GM12878 (cell line): ENCODE data around the gene MCC. TPM values are rescaled to one million over a fixed set of nuclear protein-coding genes. Genes with fewer than 3 reads are reported as not detected.

Experiments
- ATAC-seq: fragments of 200-7000 bp; cut with Tn5 transposase; 3 replicates; pipeline ENCODE4 v1.9.1; 2020; ENCODE audit warnings: mild to moderate bottlenecking, moderate library complexity
- BruUV-seq: library from RNA; stranded (reverse); fragments of 400-500 nt; replicated peaks from 2 replicates; lab custom pipeline; 2021; lab: Mats Ljungman, UMichigan
- CTCF ChIA-PET: fragments of 300-600 bp; sonication (Branson Sonifier 250); formaldehyde crosslinking; extraction: SDS; loops from one replicate; lab custom pipeline; 2021; ENCODE audit warnings: inconsistent platforms; lab: Yijun Ruan, JAX
- POLR2A ChIA-PET: fragments of 350-600 bp; formaldehyde crosslinking; extraction: SDS; loops from one replicate; lab custom pipeline; 2021; ENCODE audit warnings: inconsistent platforms; lab: Charles Lee
- RAD21 ChIA-PET: fragments of 300-600 bp; sonication (Branson Sonifier 250); formaldehyde crosslinking; loops from one replicate; lab custom pipeline; 2023; ENCODE audit warnings: antibody characterized with exemption; ENCODE audit not compliant: unreplicated experiment; lab: Charles Lee
- SMC1A ChIA-PET: fragments of 300-600 bp; sonication (Branson Sonifier 250); formaldehyde crosslinking; loops from one replicate; lab custom pipeline; 2023; ENCODE audit not compliant: unreplicated experiment, uncharacterized antibody; lab: Charles Lee
- DNase-seq: peaks from one replicate; pipeline ENCODE4 v3.0.0-alpha.2; 2011; ENCODE audit warnings: low read depth, low spot score
- FAIRE-seq: peaks from 3 replicates; lab custom pipeline; 2011; peaks lifted over from hg19 to GRCh38; lab: Jason Lieb, UNC
- H2AFZ ChIP-seq: 2 replicates; pipeline ENCODE4 v1.6.0; 2011; ENCODE audit warnings: low read depth, low read length, control low read depth; ENCODE audit not compliant: control insufficient read depth
- H3K27ac ChIP-seq: 2 replicates; pipeline ENCODE4 v1.5.1; 2011; ENCODE audit warnings: control low read depth; ENCODE audit not compliant: control insufficient read depth, insufficient read depth
- H3K27me3 ChIP-seq, 2 experiments: replicated peaks in 1 of 2; 2 replicates each; pipeline versions ENCODE4 v1.6.0 to v1.6.1; 2011; ENCODE audit warnings: low read length in 1 of 2; ENCODE audit not compliant: control insufficient read depth in 2 of 2, insufficient read depth in 2 of 2
- H3K36me3 ChIP-seq, 2 experiments: 2 replicates each; pipeline ENCODE4 v1.5.1; 2011; ENCODE audit warnings: low read length in 1 of 2; ENCODE audit not compliant: control insufficient read depth in 2 of 2, insufficient read depth in 2 of 2
- H3K4me1 ChIP-seq: 2 replicates; pipeline ENCODE4 v1.6.1; 2011; ENCODE audit warnings: mild to moderate bottlenecking, low read length, moderate library complexity, mixed read lengths; ENCODE audit not compliant: control insufficient read depth, insufficient read depth
- H3K4me2 ChIP-seq: 2 replicates; pipeline ENCODE4 v1.6.0; 2011; ENCODE audit warnings: control low read depth; ENCODE audit not compliant: control insufficient read depth, insufficient read depth
- H3K4me3 ChIP-seq: fragments of 200-600 bp; sonication (generic); 2 replicates; pipeline ENCODE4 v1.5.1; 2016
- H3K79me2 ChIP-seq: 2 replicates; pipeline ENCODE4 v1.6.0; 2011; ENCODE audit warnings: low read length; ENCODE audit not compliant: control insufficient read depth, insufficient read depth
- H3K9ac ChIP-seq: 2 replicates; pipeline ENCODE4 v1.8.0; 2011; ENCODE audit warnings: low read length, control low read depth, mixed read lengths; ENCODE audit not compliant: control insufficient read depth, insufficient read depth
- H3K9me3 ChIP-seq: replicated peaks from 3 replicates; pipeline ENCODE4 v1.5.1; 2011; ENCODE audit warnings: mild to moderate bottlenecking, low read length; ENCODE audit not compliant: control insufficient read depth, insufficient read depth
- H4K20me1 ChIP-seq: 2 replicates; pipeline ENCODE4 v1.6.0; 2011; ENCODE audit not compliant: control insufficient read depth, insufficient read depth
- HDGF ChIP-seq: fragments of 450-650 bp; IDR thresholded peaks from 2 replicates; pipeline ENCODE4 v1.6.1; 2016; ENCODE audit warnings: antibody characterized with exemption
- TAF1 ChIP-seq: IDR thresholded peaks from 2 replicates; pipeline ENCODE4 v1.6.1; 2011; ENCODE audit warnings: mild to moderate bottlenecking, low read depth, low read length, borderline replicate concordance
- ZNF24 ChIP-seq: fragments of 450-650 bp; IDR thresholded peaks from 2 replicates; pipeline ENCODE4 v1.6.1; 2017; ENCODE audit warnings: antibody characterized with exemption, mild to moderate bottlenecking
- WGBS: methylation state at CpG from one replicate; pipeline ENCODE4 v1.1.6; 2016; ENCODE audit warnings: low lambda C conversion rate; ENCODE audit not compliant: insufficient replicate concordance, insufficient coverage; ENCODE audit errors: missing lambda C conversion rate; 5-methylcytosine and 5-hydroxymethylcytosine counted together
- in situ Hi-C: fragments of 300-500 bp; cut with MboI; formaldehyde crosslinking; loops from 9 replicates; pipeline ENCODE4 v1.14.3; 2018; ENCODE audit warnings: mixed read lengths
- intact Hi-C: fragments of 100-400 bp; cut with micrococcal nuclease; formaldehyde crosslinking; loops from one replicate; pipeline ENCODE4 v1.14.2; 2022; ENCODE audit not compliant: unreplicated experiment
- polyA plus RNA-seq, 11 experiments: library from polyadenylated mRNA; depleted of rRNA in 4 of 11; unstranded in 6 of 11; stranded (reverse) in 5 of 11; fragments of >200 nt; fragmentation: Nextera tagmentation in 4 of 11; fragmentation: Illumina TruSeq in 1 of 11; extraction: Ambion mirVana in 4 of 11; extraction: Trizol in 1 of 11; gene quantifications; 1 replicate in 1 of 11; 2 replicates in 10 of 11; pipeline versions ENCODE4 v1.2.1 to v1.2.3, GENCODE V29; 2011 to 2016; ENCODE audit warnings: inconsistent platforms in 2 of 11, missing spikeins in 2 of 11, low read depth in 1 of 11
- total RNA-seq, 4 experiments: library from RNA; depleted of rRNA in 3 of 4; stranded (reverse); fragments of >200 nt in 3 of 4; fragmentation: Illumina TruSeq in 1 of 4; extraction: Trizol in 1 of 4; gene quantifications; 2 replicates each; pipeline versions ENCODE4 v1.2.1 to v1.2.3, GENCODE V29; 2013 to 2021
- TF ChIP-seq, protein P1 (sequence below): fragments of 450-650 bp; formaldehyde crosslinking; IDR thresholded peaks from 2 replicates; pipeline ENCODE4 v1.5.0; 2022; ENCODE audit warnings: mild to moderate bottlenecking, missing genetic modification characterization
- TF ChIP-seq, protein P2 (sequence below): fragments of 450-650 bp; IDR thresholded peaks from 2 replicates; pipeline ENCODE4 v1.6.1; 2017; ENCODE audit warnings: mild to moderate bottlenecking, moderate library complexity
- TF ChIP-seq, protein P3 (sequence below): fragments of 450-650 bp; IDR thresholded peaks from 2 replicates; pipeline ENCODE4 v1.6.1; 2017; ENCODE audit warnings: borderline replicate concordance
- TF ChIP-seq, protein P4 (sequence below): IDR thresholded peaks from 2 replicates; pipeline ENCODE4 v1.6.1; 2011; ENCODE audit warnings: borderline replicate concordance, low read depth, mild to moderate bottlenecking, moderate library complexity, low read length; ENCODE audit not compliant: insufficient read depth, poor library complexity, severe bottlenecking
- TF ChIP-seq, protein P5 (sequence below): fragments of 450-650 bp; conservative IDR thresholded peaks from 2 replicates; pipeline ENCODE4 v1.6.1; 2017; ENCODE audit warnings: mild to moderate bottlenecking, moderate library complexity

Gene MCC
- total and polyA plus RNA-seq, 10 of the 15 experiments (the other 5 are each of a cell fraction or from before 2014, with no cell fraction given), result 0.03 to 0.86 (median 0.16) TPM

DNA sequence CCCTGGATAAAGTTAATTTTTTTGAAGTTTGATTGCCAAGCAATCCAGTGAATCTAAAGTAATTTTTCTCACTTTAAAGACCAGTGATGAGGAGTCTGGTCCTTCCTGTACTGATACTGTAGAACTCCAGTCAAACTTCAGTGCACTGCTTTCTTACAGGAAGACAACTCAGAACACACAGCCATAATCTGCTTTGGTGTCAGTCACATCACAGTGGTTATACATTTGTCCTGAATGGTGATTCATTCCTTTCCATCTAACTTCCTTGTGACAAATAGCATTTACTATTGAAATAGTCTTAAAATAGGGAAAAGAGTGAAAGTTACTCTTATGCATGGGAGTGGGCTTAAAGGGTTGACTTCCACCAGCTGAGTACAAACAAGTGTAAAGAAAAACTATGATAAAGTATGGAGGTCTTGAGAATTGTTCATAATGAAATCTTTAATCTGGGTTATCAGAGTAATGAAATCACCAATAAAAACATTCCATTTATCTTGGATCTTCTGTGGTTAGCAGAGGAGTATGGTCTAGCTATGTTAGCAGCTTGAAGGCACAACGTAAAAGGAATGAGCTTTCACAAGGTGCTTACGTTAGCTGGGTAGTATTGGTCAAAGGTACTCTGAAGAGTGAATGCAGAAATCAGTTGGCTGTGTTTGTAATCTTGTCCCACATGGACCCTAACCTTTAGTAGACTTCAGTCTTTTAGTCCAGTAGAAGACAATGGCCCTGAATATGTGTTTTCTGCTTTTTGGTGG, 470.2 kb downstream of the MCC start:
- no peak for ATAC-seq
- RAD21 ChIA-PET, result no interaction called here
- H3K36me3 ChIP-seq, result peaks cover 3 to 12% of the 10 kb centered on the region in 2 experiments
- H3K4me2 ChIP-seq, result no peak overlapping the region
- intact Hi-C loops, result no loop called here
- no peaks in the 10 kb centered on the region for H3K79me2 ChIP-seq
- no peaks in the 10 kb centered on the region for H3K27me3 ChIP-seq
- FAIRE-seq, result no peak
- WGBS, result 100% methylated on average over 2 of the region's 2 CpGs
- H2AFZ ChIP-seq, result no peak overlapping the region
- 0 out of 2 replicates have a peak, but pooled peaks cover 3% of the 10 kb centered on the region for H4K20me1 ChIP-seq
- POLR2A ChIA-PET, result interaction anchor here (1.7 kb wide), 1 partner anchor 49 kb away, joined by 3 read pairs; no protein-coding TSS in a partner anchor
- in situ Hi-C loops, result no loop called here
- H3K9me3 ChIP-seq, result no peaks in the 10 kb centered on the region
- SMC1A ChIA-PET, result interaction anchor here (0.8 to 2.1 kb wide), 3 partner anchors 10 to 22 kb away, joined by 3 to 10 read pairs (median 4); no protein-coding TSS in a partner anchor
- H3K27ac ChIP-seq, result no peak overlapping the region
- H3K9ac ChIP-seq, result no peak overlapping the region
- no peak overlapping the region for H3K4me3 ChIP-seq
- DNase-seq, result no peak
- no TSS peak for BruUV-seq
- H3K4me1 ChIP-seq, result no peaks in the 10 kb centered on the region
- CTCF ChIA-PET, result interaction anchor here (3.0 kb wide), 1 partner anchor 22 kb away, joined by 17 read pairs; no protein-coding TSS in a partner anchor
- TF ChIP-seq, protein P1, sequence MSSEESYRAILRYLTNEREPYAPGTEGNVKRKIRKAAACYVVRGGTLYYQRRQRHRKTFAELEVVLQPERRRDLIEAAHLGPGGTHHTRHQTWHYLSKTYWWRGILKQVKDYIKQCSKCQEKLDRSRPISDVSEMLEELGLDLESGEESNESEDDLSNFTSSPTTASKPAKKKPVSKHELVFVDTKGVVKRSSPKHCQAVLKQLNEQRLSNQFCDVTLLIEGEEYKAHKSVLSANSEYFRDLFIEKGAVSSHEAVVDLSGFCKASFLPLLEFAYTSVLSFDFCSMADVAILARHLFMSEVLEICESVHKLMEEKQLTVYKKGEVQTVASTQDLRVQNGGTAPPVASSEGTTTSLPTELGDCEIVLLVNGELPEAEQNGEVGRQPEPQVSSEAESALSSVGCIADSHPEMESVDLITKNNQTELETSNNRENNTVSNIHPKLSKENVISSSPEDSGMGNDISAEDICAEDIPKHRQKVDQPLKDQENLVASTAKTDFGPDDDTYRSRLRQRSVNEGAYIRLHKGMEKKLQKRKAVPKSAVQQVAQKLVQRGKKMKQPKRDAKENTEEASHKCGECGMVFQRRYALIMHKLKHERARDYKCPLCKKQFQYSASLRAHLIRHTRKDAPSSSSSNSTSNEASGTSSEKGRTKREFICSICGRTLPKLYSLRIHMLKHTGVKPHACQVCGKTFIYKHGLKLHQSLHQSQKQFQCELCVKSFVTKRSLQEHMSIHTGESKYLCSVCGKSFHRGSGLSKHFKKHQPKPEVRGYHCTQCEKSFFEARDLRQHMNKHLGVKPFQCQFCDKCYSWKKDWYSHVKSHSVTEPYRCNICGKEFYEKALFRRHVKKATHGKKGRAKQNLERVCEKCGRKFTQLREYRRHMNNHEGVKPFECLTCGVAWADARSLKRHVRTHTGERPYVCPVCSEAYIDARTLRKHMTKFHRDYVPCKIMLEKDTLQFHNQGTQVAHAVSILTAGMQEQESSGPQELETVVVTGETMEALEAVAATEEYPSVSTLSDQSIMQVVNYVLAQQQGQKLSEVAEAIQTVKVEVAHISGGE, result no peak
- TF ChIP-seq, protein P2, sequence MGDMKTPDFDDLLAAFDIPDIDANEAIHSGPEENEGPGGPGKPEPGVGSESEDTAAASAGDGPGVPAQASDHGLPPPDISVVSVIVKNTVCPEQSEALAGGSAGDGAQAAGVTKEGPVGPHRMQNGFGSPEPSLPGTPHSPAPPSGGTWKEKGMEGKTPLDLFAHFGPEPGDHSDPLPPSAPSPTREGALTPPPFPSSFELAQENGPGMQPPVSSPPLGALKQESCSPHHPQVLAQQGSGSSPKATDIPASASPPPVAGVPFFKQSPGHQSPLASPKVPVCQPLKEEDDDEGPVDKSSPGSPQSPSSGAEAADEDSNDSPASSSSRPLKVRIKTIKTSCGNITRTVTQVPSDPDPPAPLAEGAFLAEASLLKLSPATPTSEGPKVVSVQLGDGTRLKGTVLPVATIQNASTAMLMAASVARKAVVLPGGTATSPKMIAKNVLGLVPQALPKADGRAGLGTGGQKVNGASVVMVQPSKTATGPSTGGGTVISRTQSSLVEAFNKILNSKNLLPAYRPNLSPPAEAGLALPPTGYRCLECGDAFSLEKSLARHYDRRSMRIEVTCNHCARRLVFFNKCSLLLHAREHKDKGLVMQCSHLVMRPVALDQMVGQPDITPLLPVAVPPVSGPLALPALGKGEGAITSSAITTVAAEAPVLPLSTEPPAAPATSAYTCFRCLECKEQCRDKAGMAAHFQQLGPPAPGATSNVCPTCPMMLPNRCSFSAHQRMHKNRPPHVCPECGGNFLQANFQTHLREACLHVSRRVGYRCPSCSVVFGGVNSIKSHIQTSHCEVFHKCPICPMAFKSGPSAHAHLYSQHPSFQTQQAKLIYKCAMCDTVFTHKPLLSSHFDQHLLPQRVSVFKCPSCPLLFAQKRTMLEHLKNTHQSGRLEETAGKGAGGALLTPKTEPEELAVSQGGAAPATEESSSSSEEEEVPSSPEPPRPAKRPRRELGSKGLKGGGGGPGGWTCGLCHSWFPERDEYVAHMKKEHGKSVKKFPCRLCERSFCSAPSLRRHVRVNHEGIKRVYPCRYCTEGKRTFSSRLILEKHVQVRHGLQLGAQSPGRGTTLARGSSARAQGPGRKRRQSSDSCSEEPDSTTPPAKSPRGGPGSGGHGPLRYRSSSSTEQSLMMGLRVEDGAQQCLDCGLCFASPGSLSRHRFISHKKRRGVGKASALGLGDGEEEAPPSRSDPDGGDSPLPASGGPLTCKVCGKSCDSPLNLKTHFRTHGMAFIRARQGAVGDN, result no peak
- TF ChIP-seq, protein P3, sequence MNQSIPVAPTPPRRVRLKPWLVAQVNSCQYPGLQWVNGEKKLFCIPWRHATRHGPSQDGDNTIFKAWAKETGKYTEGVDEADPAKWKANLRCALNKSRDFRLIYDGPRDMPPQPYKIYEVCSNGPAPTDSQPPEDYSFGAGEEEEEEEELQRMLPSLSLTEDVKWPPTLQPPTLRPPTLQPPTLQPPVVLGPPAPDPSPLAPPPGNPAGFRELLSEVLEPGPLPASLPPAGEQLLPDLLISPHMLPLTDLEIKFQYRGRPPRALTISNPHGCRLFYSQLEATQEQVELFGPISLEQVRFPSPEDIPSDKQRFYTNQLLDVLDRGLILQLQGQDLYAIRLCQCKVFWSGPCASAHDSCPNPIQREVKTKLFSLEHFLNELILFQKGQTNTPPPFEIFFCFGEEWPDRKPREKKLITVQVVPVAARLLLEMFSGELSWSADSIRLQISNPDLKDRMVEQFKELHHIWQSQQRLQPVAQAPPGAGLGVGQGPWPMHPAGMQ, result no peak
- TF ChIP-seq, protein P4, sequence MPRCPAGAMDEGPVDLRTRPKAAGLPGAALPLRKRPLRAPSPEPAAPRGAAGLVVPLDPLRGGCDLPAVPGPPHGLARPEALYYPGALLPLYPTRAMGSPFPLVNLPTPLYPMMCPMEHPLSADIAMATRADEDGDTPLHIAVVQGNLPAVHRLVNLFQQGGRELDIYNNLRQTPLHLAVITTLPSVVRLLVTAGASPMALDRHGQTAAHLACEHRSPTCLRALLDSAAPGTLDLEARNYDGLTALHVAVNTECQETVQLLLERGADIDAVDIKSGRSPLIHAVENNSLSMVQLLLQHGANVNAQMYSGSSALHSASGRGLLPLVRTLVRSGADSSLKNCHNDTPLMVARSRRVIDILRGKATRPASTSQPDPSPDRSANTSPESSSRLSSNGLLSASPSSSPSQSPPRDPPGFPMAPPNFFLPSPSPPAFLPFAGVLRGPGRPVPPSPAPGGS, result no peak
- TF ChIP-seq, protein P5, sequence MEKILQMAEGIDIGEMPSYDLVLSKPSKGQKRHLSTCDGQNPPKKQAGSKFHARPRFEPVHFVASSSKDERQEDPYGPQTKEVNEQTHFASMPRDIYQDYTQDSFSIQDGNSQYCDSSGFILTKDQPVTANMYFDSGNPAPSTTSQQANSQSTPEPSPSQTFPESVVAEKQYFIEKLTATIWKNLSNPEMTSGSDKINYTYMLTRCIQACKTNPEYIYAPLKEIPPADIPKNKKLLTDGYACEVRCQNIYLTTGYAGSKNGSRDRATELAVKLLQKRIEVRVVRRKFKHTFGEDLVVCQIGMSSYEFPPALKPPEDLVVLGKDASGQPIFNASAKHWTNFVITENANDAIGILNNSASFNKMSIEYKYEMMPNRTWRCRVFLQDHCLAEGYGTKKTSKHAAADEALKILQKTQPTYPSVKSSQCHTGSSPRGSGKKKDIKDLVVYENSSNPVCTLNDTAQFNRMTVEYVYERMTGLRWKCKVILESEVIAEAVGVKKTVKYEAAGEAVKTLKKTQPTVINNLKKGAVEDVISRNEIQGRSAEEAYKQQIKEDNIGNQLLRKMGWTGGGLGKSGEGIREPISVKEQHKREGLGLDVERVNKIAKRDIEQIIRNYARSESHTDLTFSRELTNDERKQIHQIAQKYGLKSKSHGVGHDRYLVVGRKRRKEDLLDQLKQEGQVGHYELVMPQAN, result no peak
- TF ChIP-seq ZNF24 (no peak), TAF1 (no peak), HDGF (no peak)
